Mononuclear cell (primary cell): ENCODE data around the gene ATG2B. TPM values are rescaled to one million over a fixed set of nuclear protein-coding genes. Genes with fewer than 3 reads are reported as not detected.

Experiments used
- H3K27me3 ChIP-seq: 2 replicates; pipeline ENCODE4 v1.6.0; 2011; ENCODE audit warnings: low read length, control low read depth; ENCODE audit not compliant: insufficient read depth
- H3K4me1 ChIP-seq: 2 replicates; pipeline ENCODE4 v1.5.1; 2011; ENCODE audit warnings: mild to moderate bottlenecking, low read length, control low read depth; ENCODE audit not compliant: insufficient read depth
- H3K4me3 ChIP-seq: 2 replicates; pipeline ENCODE4 v1.5.1; 2011; ENCODE audit warnings: mild to moderate bottlenecking, low read length, moderate library complexity
- H3K9me3 ChIP-seq: 2 replicates; pipeline ENCODE4 v1.5.1; 2011; ENCODE audit warnings: low read depth, mild to moderate bottlenecking, control low read depth, low read length
- total RNA-seq: library from RNA; depleted of rRNA; stranded (reverse); fragments of >200 nt; gene quantifications from one replicate; pipeline ENCODE4 v1.2.3, GENCODE V29; 2012

The ATG2B gene
- total RNA-seq, 1 donor = 29.8 TPM

GRCh38 chr14:96303981-96304380, 59.2 kb downstream of the ATG2B start:
- Histone ChIP-seq H3K9me3 (no peaks in the 10 kb centered on the region), H3K4me1 (no peaks in the 10 kb centered on the region), H3K27me3 (no peaks in the 10 kb centered on the region), H3K4me3 (no peak overlapping the region)

- H3K4me1 ChIP-seq = no peaks in the 10 kb centered on the region
- no peak overlapping the region for H3K4me3 ChIP-seq
- no peaks in the 10 kb centered on the region for H3K9me3 ChIP-seq
- no peaks in the 10 kb centered on the region for H3K27me3 ChIP-seq
These were observed 63.7 kb downstream of the ATG2B start for GRCh38 chr14:96299441-96299840.

- no peak overlapping the region for H3K4me3 ChIP-seq
- no peaks in the 10 kb centered on the region for H3K4me1 ChIP-seq
- no peaks in the 10 kb centered on the region for H3K9me3 ChIP-seq
- no peaks in the 10 kb centered on the region for H3K27me3 ChIP-seq
These were observed 65.1 kb downstream of the ATG2B start for GRCh38 chr14:96297997-96298515.

DNA sequence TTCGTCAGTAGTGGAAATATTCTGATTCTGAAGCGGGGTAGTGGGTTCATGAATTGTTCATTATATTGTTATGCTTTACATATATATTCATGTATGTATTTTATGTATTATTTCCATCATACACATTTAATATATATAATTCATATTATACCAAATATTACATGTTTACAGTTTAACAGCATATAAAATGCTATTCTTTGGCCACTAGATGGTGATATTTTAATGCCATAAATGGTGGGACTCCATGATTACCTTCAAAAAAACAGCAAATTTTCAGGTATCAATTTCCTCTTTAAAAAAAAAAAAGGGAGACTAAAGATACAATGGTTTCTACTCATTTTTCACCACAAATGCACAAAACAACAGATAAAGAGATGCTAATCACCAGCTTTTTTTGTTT, 66.1 kb downstream of the ATG2B start:
- Histone ChIP-seq H3K4me3 (no peak overlapping the region), H3K27me3 (no peaks in the 10 kb centered on the region), H3K9me3 (no peaks in the 10 kb centered on the region), H3K4me1 (no peaks in the 10 kb centered on the region)

DNA sequence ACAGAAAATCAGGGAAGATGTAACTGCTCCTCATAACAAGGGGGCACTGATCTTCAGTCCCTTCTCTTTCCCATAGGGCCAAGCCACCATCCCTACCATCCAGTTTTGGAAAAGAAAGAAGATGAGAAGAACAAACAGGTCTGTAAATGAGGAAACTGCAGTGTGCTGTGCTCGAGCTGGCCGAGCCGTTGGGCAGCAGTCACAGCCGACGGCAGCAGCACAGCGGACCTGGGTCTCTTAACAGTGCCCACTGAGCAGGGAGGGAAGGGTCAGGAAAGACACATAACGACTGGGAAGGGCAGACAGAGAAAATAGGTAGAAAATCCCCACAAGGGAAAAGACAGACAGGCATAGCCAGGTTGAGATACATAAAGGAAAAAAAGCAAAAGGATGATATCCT, 68.9 kb downstream of the ATG2B start:
- Histone ChIP-seq H3K27me3 (no peaks in the 10 kb centered on the region), H3K9me3 (no peaks in the 10 kb centered on the region), H3K4me3 (no peak overlapping the region), H3K4me1 (no peaks in the 10 kb centered on the region)

DNA sequence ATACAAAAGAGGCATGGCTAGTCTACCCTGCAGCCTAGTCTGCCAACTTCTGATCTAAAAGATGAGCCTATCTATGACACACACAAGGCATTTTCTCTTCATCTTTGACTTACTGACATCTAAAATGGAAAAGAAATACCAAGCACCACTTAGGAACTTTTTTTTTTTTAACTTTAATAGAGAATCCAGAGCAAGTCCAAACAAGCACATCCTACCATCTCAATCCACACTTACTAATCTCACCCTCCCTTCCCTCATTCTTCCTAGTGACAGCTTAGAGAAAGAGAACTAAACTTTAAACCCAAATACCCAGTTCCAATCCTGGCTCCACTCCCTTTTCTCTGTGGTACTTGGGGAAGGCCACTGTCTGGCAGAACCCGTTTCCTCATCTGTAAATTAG, 75.3 kb downstream of the ATG2B start:
- Histone ChIP-seq H3K4me1 (no peaks in the 10 kb centered on the region), H3K9me3 (no peaks in the 10 kb centered on the region), H3K27me3 (no peaks in the 10 kb centered on the region), H3K4me3 (no peak overlapping the region)

DNA sequence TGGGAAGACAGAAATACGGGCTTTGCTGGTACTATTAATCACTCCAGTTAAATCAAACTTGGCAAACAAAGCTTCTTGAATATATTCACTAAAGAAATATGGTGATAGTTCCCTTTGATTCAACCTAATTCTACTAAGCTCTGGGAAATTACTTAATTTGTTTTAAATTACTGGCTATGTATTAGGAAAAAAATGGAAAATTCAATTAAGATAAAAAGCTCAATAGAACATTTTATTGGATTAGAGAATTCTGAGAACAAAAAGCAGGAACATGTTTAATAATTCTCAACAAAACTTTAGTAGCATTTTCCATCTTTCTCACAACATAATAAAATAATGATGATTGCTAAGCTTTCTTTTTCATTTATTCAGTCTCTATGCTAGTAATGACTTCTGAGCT, 76.9 kb downstream of the ATG2B start:
- no peaks in the 10 kb centered on the region for H3K9me3 ChIP-seq
- no peak overlapping the region for H3K4me3 ChIP-seq
- no peaks in the 10 kb centered on the region for H3K4me1 ChIP-seq
- H3K27me3 ChIP-seq = no peaks in the 10 kb centered on the region

- H3K27me3 ChIP-seq = no peaks in the 10 kb centered on the region
- H3K9me3 ChIP-seq = no peaks in the 10 kb centered on the region
- no peak overlapping the region for H3K4me3 ChIP-seq
- H3K4me1 ChIP-seq = no peaks in the 10 kb centered on the region
These were observed 77.5 kb downstream of the ATG2B start for GRCh38 chr14:96285667-96286066.

DNA sequence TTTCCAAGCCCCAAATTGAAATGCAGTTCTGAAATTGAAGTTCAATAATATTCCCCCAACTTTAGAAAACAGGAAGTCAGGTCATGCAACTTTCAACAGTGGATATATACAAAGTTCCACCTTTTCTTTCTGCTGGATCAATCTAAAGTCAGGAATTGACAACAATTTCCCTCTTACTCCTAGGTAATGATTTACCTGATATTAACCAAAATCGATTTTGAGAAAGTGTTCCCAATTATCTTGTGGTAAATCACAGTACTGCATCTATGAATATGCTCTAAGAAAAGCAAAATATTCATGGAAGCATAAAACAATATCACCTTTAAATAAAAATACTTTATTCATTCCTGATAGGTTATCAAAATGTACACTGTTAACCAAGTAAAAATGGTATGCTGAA, 78.7 kb downstream of the ATG2B start:
- Histone ChIP-seq H3K9me3 (no peaks in the 10 kb centered on the region), H3K4me1 (no peaks in the 10 kb centered on the region), H3K4me3 (no peak overlapping the region), H3K27me3 (no peaks in the 10 kb centered on the region)

GRCh38 chr14:96284008-96284407, 79.1 kb downstream of the ATG2B start:
- Histone ChIP-seq H3K27me3 (no peaks in the 10 kb centered on the region), H3K9me3 (no peaks in the 10 kb centered on the region), H3K4me1 (no peaks in the 10 kb centered on the region), H3K4me3 (no peak overlapping the region)

GRCh38 chr14:96281486-96281885, 81.7 kb downstream of the ATG2B start:
- Histone ChIP-seq H3K9me3 (no peaks in the 10 kb centered on the region), H3K4me1 (no peaks in the 10 kb centered on the region), H3K27me3 (no peaks in the 10 kb centered on the region), H3K4me3 (no peak overlapping the region)

DNA sequence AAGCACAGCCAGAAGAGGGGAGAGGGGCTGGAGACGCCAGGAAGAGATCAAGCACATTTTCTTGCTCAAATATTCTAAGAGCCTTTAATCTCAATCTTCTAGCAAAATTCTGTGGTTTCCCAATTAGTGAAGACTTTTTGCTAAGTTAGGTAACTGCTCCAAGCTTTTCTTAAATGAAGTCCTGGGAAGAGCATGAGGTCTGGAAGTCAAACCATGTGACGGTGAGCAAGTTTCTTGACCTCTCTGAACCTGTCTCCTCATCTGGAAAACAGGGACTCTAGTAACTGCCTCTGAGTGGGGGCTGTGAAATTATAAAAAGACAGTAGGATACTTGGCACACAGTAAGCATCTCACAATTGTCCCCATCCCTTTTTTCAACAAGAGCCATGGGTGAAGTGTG, 83.0 kb downstream of the ATG2B start:
- H3K27me3 ChIP-seq = no peaks in the 10 kb centered on the region
- H3K9me3 ChIP-seq = no peaks in the 10 kb centered on the region
- no peaks in the 10 kb centered on the region for H3K4me1 ChIP-seq
- no peak overlapping the region for H3K4me3 ChIP-seq

- Histone ChIP-seq H3K9me3 (no peaks in the 10 kb centered on the region), H3K4me3 (no peak overlapping the region), H3K27me3 (no peaks in the 10 kb centered on the region), H3K4me1 (no peaks in the 10 kb centered on the region)
These were observed 83.6 kb downstream of the ATG2B start for GRCh38 chr14:96279564-96279963.

DNA sequence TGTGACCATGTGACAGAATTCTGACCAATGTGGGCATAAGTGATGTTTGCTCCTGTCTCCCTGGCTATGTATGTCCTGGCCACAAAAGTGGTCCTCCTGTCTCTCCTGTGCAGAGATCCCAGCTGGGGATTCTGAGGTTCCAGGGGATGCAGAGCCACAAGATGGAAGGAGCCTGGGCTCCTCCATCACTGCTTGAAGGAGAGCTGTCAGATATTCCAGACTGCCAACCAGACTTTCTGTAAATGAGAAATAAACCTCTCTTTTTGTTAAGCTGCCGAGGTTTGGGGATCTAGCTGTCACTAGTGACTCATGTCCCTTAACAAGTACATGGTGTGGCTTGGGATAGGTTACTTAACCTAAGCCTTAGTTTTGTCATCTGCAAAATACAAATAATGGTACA, 85.3 kb downstream of the ATG2B start:
- Histone ChIP-seq H3K4me3 (no peak overlapping the region), H3K9me3 (no peaks in the 10 kb centered on the region), H3K27me3 (no peaks in the 10 kb centered on the region), H3K4me1 (no peaks in the 10 kb centered on the region)

- Histone ChIP-seq H3K4me1 (no peaks in the 10 kb centered on the region), H3K9me3 (no peaks in the 10 kb centered on the region), H3K4me3 (no peak overlapping the region), H3K27me3 (no peaks in the 10 kb centered on the region)
These were observed 87.7 kb downstream of the ATG2B start for GRCh38 chr14:96275177-96276112.

DNA sequence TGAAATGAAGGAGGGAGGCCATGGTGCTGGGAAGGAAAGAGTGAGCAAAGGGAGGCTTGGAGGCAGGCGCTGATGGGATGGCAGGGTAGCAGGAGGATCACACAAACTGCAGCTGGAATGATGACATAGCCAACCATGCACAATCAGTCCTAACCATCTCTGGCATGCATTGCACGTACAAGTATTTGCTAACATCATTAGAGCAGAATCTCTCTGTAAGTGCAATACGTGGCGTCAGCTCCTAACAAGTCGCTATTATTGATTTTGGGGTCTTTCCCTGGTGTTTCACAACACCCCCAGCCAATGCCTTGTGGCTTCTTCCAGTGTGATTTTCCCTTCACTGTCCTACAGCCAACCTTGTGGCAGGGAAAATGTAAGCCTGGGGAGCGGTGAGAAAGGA, 88.6 kb downstream of the ATG2B start:
- Histone ChIP-seq H3K4me3 (no peak overlapping the region), H3K4me1 (no peaks in the 10 kb centered on the region), H3K27me3 (no peaks in the 10 kb centered on the region), H3K9me3 (no peaks in the 10 kb centered on the region)
